Endothelial cell of umbilical vein (primary cell): ENCODE measurements around the gene EBF4. TPM values are rescaled to one million over a fixed set of nuclear protein-coding genes. Genes with fewer than 3 reads are reported as not detected.

Experiments used
- BruUV-seq: library from RNA; stranded (reverse); fragments of 400-500 nt; replicated peaks from 2 replicates; lab custom pipeline; 2021; lab: Mats Ljungman, UMichigan
- CTCF ChIA-PET: fragments of 300-600, 350-600 bp; sonication (Branson Sonifier 250); formaldehyde crosslinking; loops from one replicate; lab custom pipeline; 2021; ENCODE audit warnings: antibody characterized with exemption, inconsistent platforms; lab: Charles Lee
- POLR2A ChIA-PET: fragments of 300-600, 350-600 bp; sonication (Branson Sonifier 250); formaldehyde crosslinking; loops from one replicate; lab custom pipeline; 2021; ENCODE audit warnings: antibody characterized with exemption, inconsistent platforms; lab: Charles Lee
- DNase-seq: peaks from one replicate; pipeline ENCODE4 v3.0.0-alpha.2; 2011; ENCODE audit warnings: low read depth, low spot score
- FAIRE-seq: peaks from 2 replicates; lab custom pipeline; 2011; peaks lifted over from hg19 to GRCh38; lab: Jason Lieb, UNC
- H2AFZ ChIP-seq: 2 replicates; pipeline ENCODE4 v1.6.0; 2012; ENCODE audit warnings: low read depth, low read length, control low read depth, inconsistent platforms
- H3K27ac ChIP-seq: 2 replicates; pipeline ENCODE4 v1.5.1; 2011; ENCODE audit warnings: low read depth, mild to moderate bottlenecking, control low read depth, low read length, moderate library complexity; ENCODE audit not compliant: insufficient read depth
- H3K27me3 ChIP-seq, 2 experiments: 2 replicates each; pipeline versions ENCODE4 v1.6.0 to v1.6.1; 2011; ENCODE audit warnings: low read length in 2 of 2, mixed read lengths in 1 of 2; ENCODE audit not compliant: control insufficient read depth in 2 of 2, insufficient read depth in 2 of 2
- H3K36me3 ChIP-seq, 2 experiments: 2 replicates in 1 of 2; 3 replicates in 1 of 2; pipeline ENCODE4 v1.5.1; 2011; ENCODE audit warnings: low read length in 2 of 2, mild to moderate bottlenecking in 1 of 2, moderate library complexity in 1 of 2; ENCODE audit not compliant: control insufficient read depth in 2 of 2, insufficient read depth in 2 of 2; ENCODE audit errors: extremely low read depth in 1 of 2
- H3K4me1 ChIP-seq: 3 replicates; pipeline ENCODE4 v1.5.1; 2011; ENCODE audit warnings: mild to moderate bottlenecking, low read length; ENCODE audit not compliant: control insufficient read depth, insufficient read depth; ENCODE audit errors: extremely low read depth
- H3K4me2 ChIP-seq: 2 replicates; pipeline ENCODE4 v1.6.1; 2011; ENCODE audit warnings: low read length, control low read depth, mixed read lengths; ENCODE audit not compliant: insufficient read depth
- H3K4me3 ChIP-seq, 3 experiments: fragments of 200-600 bp in 1 of 3; sonication (generic), shearing (Covaris generic) in 1 of 3; replicated peaks in 1 of 3; 2 replicates each; pipeline ENCODE4 v1.5.1; 2011 to 2016; ENCODE audit warnings: control low read depth in 3 of 3, low read length in 3 of 3, mild to moderate bottlenecking in 2 of 3, inconsistent platforms in 1 of 3, low read depth in 1 of 3, moderate library complexity in 1 of 3; ENCODE audit not compliant: insufficient read depth in 1 of 3
- H3K79me2 ChIP-seq: 2 replicates; pipeline ENCODE4 v1.6.0; 2012; ENCODE audit warnings: low read length, inconsistent platforms; ENCODE audit not compliant: control insufficient read depth, insufficient read depth
- H3K9ac ChIP-seq: replicated peaks from 2 replicates; pipeline ENCODE3; 2011; ENCODE audit warnings: low read length, control low read depth; ENCODE audit not compliant: insufficient read depth; ENCODE audit errors: extremely low read depth
- H3K9me1 ChIP-seq: replicated peaks from 3 replicates; pipeline ENCODE4 v1.6.0; 2011; ENCODE audit warnings: mild to moderate bottlenecking, low read length; ENCODE audit not compliant: control insufficient read depth, insufficient read depth; ENCODE audit errors: extremely low read depth
- H3K9me3 ChIP-seq: replicated peaks from 2 replicates; pipeline ENCODE4 v1.5.1; 2012; ENCODE audit warnings: low read length, inconsistent platforms; ENCODE audit not compliant: control insufficient read depth, insufficient read depth
- H4K20me1 ChIP-seq: replicated peaks from 2 replicates; pipeline ENCODE3; 2011; ENCODE audit warnings: mild to moderate bottlenecking, low read length; ENCODE audit not compliant: control insufficient read depth, insufficient read depth; ENCODE audit errors: extremely low read depth
- CTCF ChIP-seq, 2 donors: IDR thresholded peaks; 1 replicate in 1 of 2; 2 replicates in 1 of 2; pipeline ENCODE4 v1.5.1; 2011; ENCODE audit warnings: low read length in 2 of 2, mild to moderate bottlenecking in 2 of 2, moderate library complexity in 2 of 2, control low read depth in 1 of 2, inconsistent platforms in 1 of 2, low read depth in 1 of 2; ENCODE audit not compliant: insufficient read depth in 1 of 2; ENCODE audit errors: extremely low read depth in 1 of 2
- EZH2 ChIP-seq: IDR thresholded peaks from 2 replicates; pipeline ENCODE4 v1.6.1; 2012; ENCODE audit warnings: borderline replicate concordance, low read depth, mild to moderate bottlenecking, moderate library complexity, low read length, inconsistent platforms; ENCODE audit not compliant: severe bottlenecking
- FOS ChIP-seq: IDR thresholded peaks from 2 replicates; pipeline ENCODE4 v1.6.1; 2011; ENCODE audit warnings: mild to moderate bottlenecking, low read length, moderate library complexity, borderline replicate concordance; ENCODE audit not compliant: insufficient read depth
- GATA2 ChIP-seq: IDR thresholded peaks from 2 replicates; pipeline ENCODE4 v1.7.0; 2011; ENCODE audit warnings: low read depth, mild to moderate bottlenecking, moderate library complexity, mixed read lengths, low read length; ENCODE audit not compliant: insufficient read length, insufficient read depth
- JUN ChIP-seq: IDR thresholded peaks from 2 replicates; pipeline ENCODE4 v1.6.1; 2011; ENCODE audit warnings: borderline replicate concordance, low read depth; ENCODE audit not compliant: insufficient read length, insufficient read depth
- MAX ChIP-seq: IDR thresholded peaks from 2 replicates; pipeline ENCODE4 v1.6.1; 2011; ENCODE audit not compliant: insufficient read depth, insufficient read length
- MYC ChIP-seq: IDR thresholded peaks from one replicate; pipeline ENCODE4 v1.6.1; 2011; ENCODE audit warnings: mild to moderate bottlenecking, low read depth, low read length
- POLR2A ChIP-seq: IDR thresholded peaks from 2 replicates; pipeline ENCODE4 v1.6.1; 2012; ENCODE audit warnings: low read depth, mild to moderate bottlenecking, control low read depth, low read length
- POLR2AphosphoS5 ChIP-seq: IDR thresholded peaks from 2 replicates; pipeline ENCODE4 v1.6.1; 2012; ENCODE audit warnings: low read depth, mild to moderate bottlenecking, control low read depth, low read length, moderate library complexity; ENCODE audit not compliant: insufficient read depth
- dilution Hi-C: fragments of 300-500 bp; cut with MboI; formaldehyde crosslinking; loops from one replicate; pipeline ENCODE4 v1.15.0; 2019; ENCODE audit warnings: low sequenced_read_pairs; ENCODE audit not compliant: extremely low pct_ligation_motif_present
- intact Hi-C: fragments of 100-400 bp; cut with micrococcal nuclease; formaldehyde crosslinking; loops from one replicate; pipeline ENCODE4 v1.10.0; 2022
- polyA plus RNA-seq, 4 experiments: library from polyadenylated mRNA; depleted of rRNA in 3 of 4; stranded (reverse) in 3 of 4; unstranded in 1 of 4; fragments of >200 nt; gene quantifications; 2 replicates each; pipeline versions ENCODE4 v1.2.1 to v1.2.3, GENCODE V29; 2011 to 2012; ENCODE audit warnings: missing spikeins in 1 of 4
- total RNA-seq: library from RNA; stranded (reverse); gene quantifications from 2 replicates; pipeline ENCODE4 v1.2.3, GENCODE V29; 2021

The EBF4 gene
- total and polyA plus RNA-seq, 2 donors (not counting 3 experiments of a cell fraction or from before 2014, with no cell fraction given): 2.7 to 3.4 TPM

- dilution Hi-C loops: no loop called here
- intact Hi-C loops: loop anchor here (10.0 kb wide), 1 partner anchor 551 kb away; the partner anchor contains the start of gene STK35
- DNase-seq (no peak), FAIRE-seq (no peak)
- Histone ChIP-seq H3K4me1 (peaks cover 25% of the 10 kb centered on the region), H3K9me3 (no peaks in the 10 kb centered on the region), H3K4me2 (peak overlapping the region; percentile 68), H3K9me1 (no peaks in the 10 kb centered on the region), H3K36me3 (peaks cover 33 to 51% of the 10 kb centered on the region in 2 experiments), H3K27ac (no peak overlapping the region), H3K4me3 (peak overlapping the region in 1 of 3 experiments; percentile 98), H2AFZ (no peak overlapping the region), H3K9ac (no peak overlapping the region), H3K27me3 (no peaks in the 10 kb centered on the region), H4K20me1 (peaks cover 3% of the 10 kb centered on the region), H3K79me2 (peaks cover 58% of the 10 kb centered on the region)
- BruUV-seq: no TSS peak
- ChIA-PET CTCF (no interaction called here), POLR2A (interaction anchor here (0.8 kb wide), 1 partner anchor 9 kb away, joined by 3 read pairs; the partner anchor contains the start of gene IDH3B)
- TF ChIP-seq CTCF (IDR thresholded peaks at IDR 0.05; ENCODE audit: extremely low read depth in 1 of 2, insufficient read depth in 1 of 2, low read depth in 1 of 2, low read length in 2 of 2) (no peak), POLR2A (no peak), EZH2 (no peak), MYC (no peak), MAX (no peak), JUN (no peak), FOS (no peak), POLR2AphosphoS5 (no peak), GATA2 (no peak)
Observed at GRCh38 chr20:2655331-2656116, 37.1 kb upstream of the EBF4 start.
